Measurements from ENCODE around the gene KRTAP2-3. TPM values are rescaled to one million over a fixed set of nuclear protein-coding genes. Genes with fewer than 3 reads are reported as not detected.
"Not testable (repeated sequence)": the region's sequence is repeated elsewhere in the genome, so short reads cannot be mapped to it uniquely, and the experiment has no call there.

Gene KRTAP2-3
- total RNA-seq, 1 donor = not detected

DNA sequence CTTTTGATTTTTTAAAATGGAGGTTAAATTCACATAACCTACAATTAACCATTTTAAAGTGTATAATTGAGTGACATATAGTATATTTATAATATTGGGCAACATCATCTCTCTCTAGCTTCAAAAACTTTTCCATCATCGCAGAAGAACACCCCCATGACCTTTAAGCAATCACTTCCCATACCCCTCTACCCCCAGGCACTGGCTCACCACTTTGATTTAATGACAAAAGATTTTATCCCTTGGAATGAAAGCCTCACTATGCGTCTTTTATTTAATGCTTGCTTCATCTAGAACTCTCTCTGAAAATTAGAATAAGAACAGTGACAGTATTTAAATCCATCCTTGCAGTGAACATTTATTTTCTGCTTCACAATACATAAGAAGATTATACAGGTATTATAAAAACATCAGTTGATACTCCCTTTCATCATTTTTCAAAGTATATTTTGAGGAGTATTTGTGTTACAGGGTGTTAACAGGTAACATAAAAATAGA lies 22.0 kb downstream of the KRTAP2-3 start:
- DNase-seq (ENCODE audit: low read depth in 2 of 3, low spot score in 2 of 3) = no peak

DNA sequence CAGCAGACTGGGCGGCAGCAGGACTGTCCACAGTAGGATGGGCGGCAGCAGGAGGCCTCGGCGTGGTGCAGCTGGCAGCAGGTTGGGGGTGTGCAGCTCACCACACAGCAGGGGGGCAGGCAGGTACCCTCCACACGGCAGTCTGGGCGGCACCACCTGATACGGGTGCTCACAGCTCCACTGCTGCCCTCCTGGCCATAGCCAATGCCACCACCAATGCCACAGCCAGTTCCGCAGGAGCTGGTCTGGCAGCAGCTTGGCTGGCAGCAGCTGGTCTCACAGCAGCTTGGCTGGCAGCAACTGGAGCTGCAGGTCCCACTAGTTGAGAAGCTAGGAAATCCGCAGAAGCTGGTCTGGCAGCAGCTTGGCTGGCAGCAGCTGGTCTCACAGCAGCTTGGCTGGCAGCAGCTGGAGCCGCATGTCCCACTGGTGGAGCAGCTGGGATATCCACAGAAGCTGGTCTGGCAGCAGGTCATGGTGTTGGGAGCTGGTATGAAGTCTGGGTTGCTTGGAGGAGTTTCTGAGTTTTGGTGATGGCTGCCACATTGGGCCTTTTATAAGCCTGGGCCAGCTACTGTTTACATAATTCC lies 25.5 kb downstream of the KRTAP2-3 start, which contains the start of gene KRTAP1-3:
KRTAP1-3 (minus strand) TSS at position 529 of the 590 bp plus-strand sequence; CDS start at position 476, 53 bp downstream.
- not testable (repeated sequence) for DNase-seq (ENCODE audit: low read depth in 2 of 3, low spot score in 2 of 3)

DNA sequence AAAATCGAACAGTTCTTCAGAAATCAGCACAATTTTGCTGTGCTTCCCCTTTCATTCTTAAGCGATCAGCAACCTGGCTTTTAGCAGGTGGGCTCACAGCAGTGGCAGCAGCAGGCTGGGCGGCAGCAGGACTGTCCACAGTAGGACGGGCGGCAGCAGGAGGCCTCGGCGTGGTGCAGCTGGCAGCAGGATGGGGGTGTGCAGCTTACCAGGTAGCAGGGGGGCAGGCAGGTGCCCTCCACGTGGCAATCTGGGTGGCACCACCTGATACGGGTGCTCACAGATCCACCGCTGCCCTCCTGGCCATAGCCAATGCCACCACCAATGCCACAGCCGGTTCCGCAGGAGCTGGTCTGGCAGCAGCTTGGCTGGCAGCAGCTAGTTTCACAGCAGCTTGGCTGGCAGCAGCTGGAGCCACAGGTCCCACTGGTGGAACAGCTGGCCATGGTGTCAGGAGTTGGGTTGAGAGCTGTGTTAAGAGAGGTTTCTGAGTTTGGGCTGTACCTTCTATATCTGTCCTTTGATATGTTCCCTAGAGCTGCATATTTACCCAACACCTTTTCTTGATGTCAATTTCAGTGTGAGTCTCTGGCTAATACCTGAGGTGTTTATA lies 30.2 kb downstream of the KRTAP2-3 start, which contains the start of gene KRTAP1-4:
KRTAP1-4 (minus strand) TSS at position 563 of the 613 bp plus-strand sequence; CDS start at position 446, 117 bp downstream.
- DNase-seq (ENCODE audit: low read depth in 2 of 3, low spot score in 2 of 3) = no peak

- no peak for DNase-seq (ENCODE audit: low read depth in 2 of 3, low spot score in 2 of 3)
These were observed 33.0 kb downstream of the KRTAP2-3 start, which contains the start of gene KRTAP1-5 for GRCh38 chr17:41026715-41027471. KRTAP1-5 (minus strand) TSS chr17:41027208; CDS start chr17:41027155, 53 bp downstream.

GRCh38 chr17:41024697-41025096 lies 35.2 kb downstream of the KRTAP2-3 start:
- no peak for DNase-seq (ENCODE audit: low read depth in 2 of 3, low spot score in 2 of 3)

- DNase-seq (ENCODE audit: low read depth in 2 of 3, low spot score in 2 of 3) = no peak
These were observed 39.6 kb downstream of the KRTAP2-3 start for GRCh38 chr17:41020336-41020735.

- DNase-seq (ENCODE audit: low read depth in 2 of 3, low spot score in 2 of 3) = no peak
These were observed 40.5 kb downstream of the KRTAP2-3 start for GRCh38 chr17:41019415-41019814.

DNA sequence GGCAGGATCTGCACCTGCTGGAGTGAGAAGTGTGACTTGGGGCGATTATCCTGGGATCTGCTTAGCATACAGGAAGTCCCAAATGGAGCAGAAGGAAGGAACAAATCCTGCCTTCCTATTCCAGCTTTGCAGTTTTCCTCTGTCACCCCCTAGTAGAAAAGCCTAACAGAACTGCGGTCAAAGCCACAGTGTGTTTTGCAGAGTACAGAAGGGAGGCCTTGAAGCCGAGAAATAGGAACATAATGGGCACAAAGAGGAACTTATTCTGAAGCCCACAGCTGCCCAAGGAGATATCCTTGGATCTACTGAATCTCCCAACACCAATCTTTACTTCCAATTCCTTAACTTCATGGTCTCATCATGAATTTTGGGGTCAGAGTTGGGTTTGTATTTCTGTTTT lies 41.4 kb downstream of the KRTAP2-3 start:
- DNase-seq (ENCODE audit: low read depth in 2 of 3, low spot score in 2 of 3) = peak in 2 of 3 donors; percentile 3 to 44

- no peak for DNase-seq (ENCODE audit: low read depth in 2 of 3, low spot score in 2 of 3)
These were observed 43.2 kb downstream of the KRTAP2-3 start for GRCh38 chr17:41016578-41017215.

- no peak for DNase-seq (ENCODE audit: low read depth in 2 of 3, low spot score in 2 of 3)
These were observed 44.5 kb downstream of the KRTAP2-3 start for GRCh38 chr17:41015454-41015853.

GRCh38 chr17:41013606-41014005 lies 46.3 kb downstream of the KRTAP2-3 start:
- DNase-seq (ENCODE audit: low read depth in 2 of 3, low spot score in 2 of 3) = no peak

- no peak for DNase-seq (ENCODE audit: low read depth in 2 of 3, low spot score in 2 of 3)
These were observed 46.7 kb downstream of the KRTAP2-3 start for GRCh38 chr17:41013181-41013580.

DNA sequence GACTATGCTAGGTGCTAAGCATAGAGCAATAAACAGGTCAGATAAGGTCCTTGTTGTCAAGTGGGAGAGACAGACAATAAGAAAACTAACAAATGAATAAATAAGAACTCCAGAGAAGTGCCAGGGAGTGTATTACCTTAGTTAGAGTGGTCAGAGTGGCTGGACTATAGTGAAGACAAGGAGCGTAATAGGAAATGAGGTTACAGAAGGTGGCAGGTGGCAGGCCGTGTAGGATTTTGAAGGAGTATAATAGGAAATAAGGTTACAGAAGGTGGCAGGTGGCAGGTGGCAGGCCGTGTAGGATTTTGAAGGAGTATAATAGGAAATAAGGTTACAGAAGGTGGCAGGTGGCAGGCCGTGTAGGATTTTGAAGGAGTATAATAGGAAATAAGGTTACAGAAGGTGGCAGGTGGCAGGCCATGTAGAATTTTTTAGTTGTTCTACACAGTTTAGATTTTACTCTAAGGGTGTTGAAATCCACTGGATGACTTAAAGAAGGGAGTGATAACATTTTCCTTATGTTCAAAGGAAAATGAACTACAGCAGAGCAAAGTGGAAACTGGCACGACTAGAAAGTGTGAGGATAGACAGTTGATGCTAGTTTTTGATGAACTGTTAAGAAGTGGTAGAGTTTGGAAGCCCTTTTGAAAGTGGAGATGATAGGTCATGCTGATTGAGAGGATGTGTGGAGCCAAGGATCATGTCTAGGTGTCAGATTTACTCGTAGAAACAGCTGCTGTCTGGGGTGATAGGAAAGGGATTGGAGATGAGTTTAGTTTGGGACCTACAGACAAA lies 47.4 kb downstream of the KRTAP2-3 start:
- no peak for DNase-seq (ENCODE audit: low read depth in 2 of 3, low spot score in 2 of 3)

DNA sequence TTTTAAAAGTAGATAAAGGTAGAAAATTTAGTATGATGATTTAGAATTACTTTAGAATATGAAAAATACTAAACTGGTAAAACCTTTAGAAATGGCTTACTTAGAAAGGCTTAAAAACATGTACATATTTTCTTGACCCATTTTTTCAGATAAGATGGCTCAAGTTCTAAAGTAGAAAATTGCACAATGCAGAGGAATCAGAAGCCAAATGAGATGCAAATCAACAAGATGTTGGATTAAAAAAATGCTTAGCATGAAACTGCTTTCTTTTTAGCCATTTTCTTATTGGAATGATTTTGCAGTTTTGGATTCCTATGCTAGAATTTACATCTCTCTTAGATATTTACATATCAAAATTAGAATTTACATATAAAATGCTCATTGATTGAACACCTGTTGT lies 49.5 kb downstream of the KRTAP2-3 start:
- DNase-seq (ENCODE audit: low read depth in 2 of 3, low spot score in 2 of 3) = no peak

- DNase-seq (ENCODE audit: low read depth in 2 of 3, low spot score in 2 of 3) = no peak
These were observed 50.0 kb downstream of the KRTAP2-3 start for GRCh38 chr17:41009936-41010335.

DNA sequence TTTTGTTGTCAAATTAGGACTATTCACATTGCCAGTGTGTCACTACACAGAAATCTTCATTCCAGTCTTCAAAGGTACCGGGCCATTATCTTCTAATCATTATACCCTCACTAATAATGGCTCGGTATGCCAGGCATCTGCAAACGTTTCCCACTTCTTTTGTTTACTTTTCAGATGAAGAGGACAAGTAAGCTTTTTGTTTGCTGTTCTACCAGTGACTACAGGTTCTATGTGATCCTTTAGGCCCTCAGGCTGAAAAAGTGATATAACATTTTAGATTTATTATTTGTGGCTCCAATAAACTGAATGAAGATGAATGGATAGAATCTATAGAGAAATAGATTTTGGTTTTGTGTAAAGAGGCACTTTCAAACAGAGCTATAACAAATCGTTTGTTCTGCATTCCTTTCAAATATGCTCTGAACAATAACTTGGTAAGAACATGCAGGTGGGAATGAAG lies 50.6 kb downstream of the KRTAP2-3 start:
- DNase-seq (ENCODE audit: low read depth in 2 of 3, low spot score in 2 of 3) = no peak
